Activated T-cell treated with anti-CD3 and anti-CD28 coated beads for 1 hour (primary cell): ENCODE data around the gene DHX58.

Source experiments
- DNase-seq: peaks from one replicate; pipeline ENCODE4 v3.0.0-alpha.2; 2020; ENCODE audit warnings: low read depth

Gene DHX58

DNA sequence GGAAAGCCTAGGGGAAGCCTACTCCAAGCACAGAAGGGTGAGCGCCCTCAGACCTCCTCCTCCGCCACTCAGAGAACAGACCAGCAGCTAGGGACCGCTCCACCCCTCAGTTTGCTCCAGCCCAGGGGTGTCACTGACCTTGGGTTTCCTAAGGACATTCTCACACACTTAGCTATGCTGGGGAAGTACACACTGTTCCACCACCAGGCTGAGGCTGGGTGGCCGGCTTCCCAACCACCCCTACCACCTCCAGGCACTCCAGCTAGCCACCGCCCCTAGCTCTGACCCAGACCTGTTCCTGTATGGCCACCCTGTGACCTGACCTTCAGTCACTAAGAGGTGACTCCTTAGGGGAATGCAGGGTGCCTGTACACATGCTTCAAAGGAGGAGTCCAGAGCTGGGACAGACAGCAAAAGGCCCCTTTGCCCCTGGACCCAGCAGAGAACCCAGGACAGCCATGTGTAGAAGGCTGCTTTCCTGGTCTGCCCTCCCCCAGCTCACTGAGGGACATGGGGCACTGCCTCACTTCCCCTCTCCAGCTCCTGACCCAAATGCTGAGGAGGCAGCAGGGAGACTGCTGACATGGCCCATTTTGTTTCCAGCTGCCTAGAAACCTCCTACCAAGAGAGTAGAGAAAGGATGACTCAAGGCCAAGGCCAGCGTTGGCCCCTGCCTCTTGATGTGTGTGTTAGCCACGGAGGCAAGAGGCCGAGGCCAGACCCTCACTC, 16.8 kb upstream of the DHX58 start:
- DNase-seq: no peak

DNA sequence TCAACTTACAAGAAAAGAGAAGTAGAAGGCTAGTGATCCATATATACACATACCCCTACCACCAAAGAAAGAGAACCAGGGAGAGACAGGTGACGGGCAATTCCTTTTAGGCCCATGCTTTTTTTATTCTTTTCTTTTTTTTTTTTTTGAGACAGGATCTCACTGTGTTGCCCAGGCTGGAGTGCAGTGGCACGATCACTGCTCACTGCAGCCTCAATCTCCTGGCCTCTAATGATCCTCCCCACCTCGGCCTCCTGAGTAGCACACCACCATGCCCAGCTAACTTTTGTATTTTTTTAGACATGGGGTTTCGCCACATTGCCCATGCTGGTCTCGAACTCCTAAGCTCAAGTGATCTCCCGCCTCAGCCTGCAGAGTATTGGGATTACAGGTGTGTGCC, 14.9 kb upstream of the DHX58 start:
- DNase-seq: no peak

DNA sequence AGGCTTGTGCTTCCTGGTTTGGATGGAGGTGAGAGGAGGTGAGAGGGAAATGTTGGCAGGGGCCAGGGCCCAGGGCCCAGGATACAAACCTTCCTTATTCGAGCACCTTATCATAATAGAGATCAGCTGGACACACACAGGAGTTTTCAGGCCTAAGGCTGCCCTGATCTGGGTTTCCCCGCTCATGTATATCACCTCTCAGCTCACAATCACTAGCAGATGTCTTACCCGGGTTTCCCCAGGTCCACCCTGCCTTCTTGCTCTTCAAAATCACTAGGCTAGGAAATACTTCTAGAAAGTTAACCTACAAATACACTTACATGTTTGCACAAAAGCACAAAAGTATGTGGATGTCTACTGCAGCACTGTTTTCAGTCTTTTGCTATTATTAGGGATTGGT, 14.3 kb upstream of the DHX58 start:
- no peak for DNase-seq

DNA sequence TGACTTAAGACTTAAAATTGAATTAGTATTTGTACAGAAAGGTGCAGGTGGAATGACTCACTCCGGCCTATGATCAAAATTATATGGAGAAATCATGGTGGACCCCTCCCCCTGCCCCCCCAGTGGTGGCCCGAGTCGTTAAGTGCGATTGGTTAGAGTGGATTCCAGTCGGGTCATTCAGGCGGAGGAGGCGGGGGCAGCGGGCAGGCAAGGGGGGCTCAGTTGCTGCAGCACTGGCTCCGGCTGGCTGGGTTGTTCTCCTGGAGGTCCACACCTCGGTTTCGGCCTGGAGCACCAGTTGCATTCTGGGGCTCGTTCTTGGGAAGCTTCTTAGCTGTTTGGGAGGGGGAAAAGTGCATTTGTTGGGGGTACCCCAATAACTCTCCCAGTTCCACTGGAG, 13.1 kb upstream of the DHX58 start:
- DNase-seq: no peak

DNA sequence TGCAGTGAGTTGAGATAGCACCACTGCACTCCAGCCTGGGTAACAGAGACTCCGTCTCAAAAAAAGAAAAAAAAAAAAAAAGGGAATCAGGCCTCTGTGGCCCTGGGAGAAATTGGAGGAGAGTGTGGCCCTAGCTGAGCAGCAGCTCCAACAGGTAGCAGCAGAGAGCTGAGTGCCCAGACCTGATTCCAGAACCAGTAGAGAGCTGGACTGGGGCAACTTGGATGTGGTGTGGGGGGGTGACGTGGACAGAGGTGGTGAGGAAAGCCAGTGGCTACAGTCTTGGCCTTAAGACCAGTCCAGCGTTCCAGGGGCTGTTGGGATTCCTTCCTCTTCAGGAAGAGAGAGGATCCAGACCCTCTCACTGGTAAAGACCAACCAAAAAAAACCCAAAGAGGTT, 11.7 kb upstream of the DHX58 start:
- no peak for DNase-seq

DNA sequence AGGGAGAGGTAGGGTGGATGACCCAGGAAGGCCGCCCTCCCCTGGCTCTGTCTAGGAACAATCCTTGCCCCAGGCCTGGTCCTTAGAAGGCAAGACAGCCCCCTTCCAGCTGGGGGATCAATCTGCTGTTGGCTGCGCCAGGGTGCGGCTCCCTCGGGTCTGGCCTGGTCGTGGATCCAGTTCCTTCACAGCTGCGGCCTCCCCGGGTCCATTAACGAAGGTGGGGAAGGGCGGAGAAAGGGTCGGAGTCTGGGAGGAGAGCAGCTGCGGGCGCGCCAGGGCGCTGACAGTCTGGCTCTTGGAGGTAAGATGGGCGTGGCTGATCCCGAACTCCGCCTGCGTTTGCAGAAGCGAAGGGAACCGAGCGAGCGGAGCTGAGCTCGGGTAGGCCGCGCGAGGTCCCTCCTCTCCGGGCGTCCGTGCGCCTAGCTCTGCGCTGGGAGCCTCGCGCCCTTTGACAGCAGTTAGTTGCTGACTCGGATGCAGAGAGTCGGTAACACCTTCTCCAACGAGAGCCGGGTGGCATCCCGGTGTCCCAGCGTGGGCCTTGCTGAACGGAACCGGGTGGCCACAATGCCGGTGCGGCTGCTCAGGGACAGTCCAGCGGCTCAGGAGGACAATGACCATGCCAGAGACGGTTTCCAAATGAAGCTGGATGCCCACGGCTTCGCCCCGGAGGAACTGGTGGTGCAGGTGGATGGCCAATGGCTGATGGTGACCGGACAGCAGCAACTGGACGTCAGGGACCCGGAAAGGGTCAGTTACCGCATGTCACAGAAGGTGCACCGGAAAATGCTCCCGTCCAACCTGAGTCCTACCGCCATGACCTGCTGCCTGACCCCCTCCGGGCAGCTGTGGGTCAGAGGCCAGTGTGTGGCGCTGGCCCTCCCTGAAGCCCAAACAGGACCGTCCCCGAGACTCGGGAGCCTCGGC, 10.1 kb upstream of the DHX58 start, which contains the start of gene HSPB9:
Gene HSPB9, plus strand, starts transcription at position 434 of the 933 bp plus-strand sequence. Its CDS starts 47 bp downstream, at position 481.
- DNase-seq: no peak

DNA sequence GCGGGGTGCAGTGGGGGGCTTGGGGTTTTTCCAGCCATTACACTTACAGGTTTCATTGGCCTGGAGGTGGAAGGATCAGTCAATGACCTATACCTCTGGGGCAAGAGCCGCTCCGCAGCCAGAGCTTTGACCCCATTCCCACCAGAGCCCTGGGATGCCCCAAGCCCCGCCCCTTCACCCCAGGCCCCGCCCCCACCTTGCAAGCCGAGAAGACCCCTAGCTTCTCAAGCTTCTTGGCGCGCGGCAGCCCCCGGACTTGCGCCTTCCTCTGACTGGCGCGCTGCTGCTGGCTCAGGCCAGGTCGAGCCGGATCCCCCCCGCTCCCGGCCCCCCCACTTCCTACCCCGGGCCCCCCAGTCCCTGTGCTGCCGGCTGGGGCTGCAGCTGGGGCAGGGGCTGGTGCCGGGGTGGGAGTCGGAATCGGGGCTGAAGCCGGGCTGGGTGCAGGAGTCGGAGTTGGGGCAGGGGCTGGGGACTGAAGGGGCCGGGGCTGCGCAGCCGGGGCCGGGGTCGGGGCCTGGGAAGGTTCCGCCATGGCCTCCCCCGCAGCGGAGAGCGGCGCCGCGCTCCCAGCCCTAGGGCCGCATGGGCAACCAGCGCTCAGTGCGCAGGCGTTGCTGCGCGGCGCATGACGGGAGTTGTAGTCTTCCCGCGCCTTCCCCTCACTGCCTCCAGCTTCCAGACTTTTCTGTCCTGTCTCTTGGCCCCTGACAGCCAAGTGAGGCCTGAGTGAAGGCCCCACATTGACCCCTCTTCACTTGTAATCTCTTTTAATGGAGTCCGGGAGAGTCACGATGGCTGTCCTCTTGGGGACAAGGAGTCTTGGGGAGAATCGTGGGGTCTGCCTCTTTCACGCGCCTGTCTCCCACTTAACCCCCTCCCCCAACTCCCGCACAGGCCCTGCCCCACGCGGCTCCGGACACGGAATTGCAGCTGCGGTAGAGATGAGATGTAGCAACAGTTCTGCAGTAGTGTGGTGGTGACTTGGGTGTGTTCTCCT, 8.6 kb upstream of the DHX58 start, which contains the start of gene KAT2A:
Gene KAT2A, minus strand, starts transcription at position 598 of the 1,000 bp plus-strand sequence. Its CDS starts 63 bp downstream, at position 535.
- peak; percentile 66 for DNase-seq

DNA sequence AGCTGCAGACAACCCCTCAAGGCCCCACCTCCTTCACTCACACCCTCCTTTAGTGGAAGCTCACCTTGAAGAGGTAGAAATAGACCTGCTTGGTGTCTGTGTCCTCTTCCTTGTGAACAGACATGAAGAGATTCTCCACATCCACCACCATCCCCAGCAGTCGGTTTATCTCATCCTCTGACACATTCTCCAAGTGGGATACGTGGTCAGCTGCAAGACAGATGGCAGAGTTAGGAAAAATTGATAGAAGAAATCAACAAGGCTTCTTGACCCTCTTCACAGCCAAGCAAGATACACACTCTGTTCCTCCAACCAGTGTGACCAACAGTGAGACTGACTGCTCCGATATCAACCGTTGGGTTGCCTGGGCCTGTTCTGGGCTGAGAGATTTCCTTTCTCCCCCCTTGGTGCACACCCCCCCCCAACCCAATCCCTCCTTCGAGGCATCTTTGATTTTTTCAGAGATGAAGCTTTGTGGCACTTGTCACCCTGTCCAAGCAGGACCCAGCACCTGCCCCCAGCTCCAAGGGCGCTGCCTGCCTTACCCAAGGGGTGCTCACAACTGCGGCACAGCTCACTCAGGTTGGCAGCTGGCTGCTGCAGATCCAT, 7.8 kb upstream of the DHX58 start:
- no peak for DNase-seq

DNA sequence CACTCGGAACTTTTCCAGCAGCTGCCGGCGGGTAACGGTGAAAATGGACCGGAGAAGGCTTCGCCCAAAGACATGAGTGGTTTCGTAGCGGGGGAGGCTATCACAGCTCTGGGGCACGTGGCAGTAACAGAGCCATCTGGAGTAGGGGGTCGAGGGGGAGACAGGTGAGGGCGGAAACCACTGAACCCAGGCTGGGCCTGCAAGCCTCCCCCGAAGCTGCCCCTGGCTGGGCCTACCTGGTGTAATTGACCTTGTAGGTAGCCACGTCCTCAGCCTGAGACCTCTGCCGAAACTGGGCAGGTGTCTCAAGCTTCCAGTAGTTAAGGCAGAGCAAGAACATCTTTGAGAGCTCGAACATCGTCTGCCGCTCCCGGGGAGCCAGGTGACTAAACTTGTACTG, 6.8 kb upstream of the DHX58 start:
- DNase-seq: no peak

DNA sequence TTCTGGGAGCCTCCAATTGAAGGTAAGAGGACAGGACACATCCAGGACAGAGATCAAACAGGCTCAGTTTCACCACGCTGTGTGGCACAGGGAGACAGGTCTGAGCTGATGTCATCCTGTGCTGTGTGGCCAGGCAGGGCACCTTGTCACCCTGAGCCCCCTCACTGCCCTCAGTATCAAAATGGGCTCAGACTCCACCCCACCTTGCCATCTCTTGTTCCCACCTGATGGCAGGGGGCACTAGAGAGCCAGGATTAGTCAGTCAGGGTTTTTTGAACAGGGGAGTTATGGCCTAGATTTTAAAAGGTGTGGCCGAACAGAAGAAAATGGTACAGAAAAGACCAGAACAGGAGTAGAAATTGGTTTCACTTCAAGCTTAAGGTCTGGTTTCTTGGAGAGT, 6.0 kb upstream of the DHX58 start:
- DNase-seq: no peak

DNA sequence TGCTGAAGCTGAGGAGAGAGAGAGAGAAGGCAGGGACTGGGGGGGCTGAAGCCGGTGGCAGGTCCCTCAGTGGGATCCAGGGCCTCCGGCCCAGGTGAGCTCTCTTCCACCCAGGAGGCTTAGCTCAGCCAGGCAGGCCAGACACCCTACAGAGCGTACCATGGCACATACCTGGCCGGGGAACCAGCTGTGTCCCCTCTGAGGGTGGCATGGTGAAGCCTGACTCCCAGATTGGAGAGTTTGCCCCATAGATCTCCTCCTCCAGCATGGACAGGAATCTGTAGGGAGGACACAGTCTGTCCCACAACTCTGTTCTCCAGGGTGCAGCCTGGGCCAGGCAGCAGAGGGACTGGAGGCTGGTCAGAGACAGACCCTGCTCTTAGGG, 5.6 kb upstream of the DHX58 start:
- no peak for DNase-seq

DNA sequence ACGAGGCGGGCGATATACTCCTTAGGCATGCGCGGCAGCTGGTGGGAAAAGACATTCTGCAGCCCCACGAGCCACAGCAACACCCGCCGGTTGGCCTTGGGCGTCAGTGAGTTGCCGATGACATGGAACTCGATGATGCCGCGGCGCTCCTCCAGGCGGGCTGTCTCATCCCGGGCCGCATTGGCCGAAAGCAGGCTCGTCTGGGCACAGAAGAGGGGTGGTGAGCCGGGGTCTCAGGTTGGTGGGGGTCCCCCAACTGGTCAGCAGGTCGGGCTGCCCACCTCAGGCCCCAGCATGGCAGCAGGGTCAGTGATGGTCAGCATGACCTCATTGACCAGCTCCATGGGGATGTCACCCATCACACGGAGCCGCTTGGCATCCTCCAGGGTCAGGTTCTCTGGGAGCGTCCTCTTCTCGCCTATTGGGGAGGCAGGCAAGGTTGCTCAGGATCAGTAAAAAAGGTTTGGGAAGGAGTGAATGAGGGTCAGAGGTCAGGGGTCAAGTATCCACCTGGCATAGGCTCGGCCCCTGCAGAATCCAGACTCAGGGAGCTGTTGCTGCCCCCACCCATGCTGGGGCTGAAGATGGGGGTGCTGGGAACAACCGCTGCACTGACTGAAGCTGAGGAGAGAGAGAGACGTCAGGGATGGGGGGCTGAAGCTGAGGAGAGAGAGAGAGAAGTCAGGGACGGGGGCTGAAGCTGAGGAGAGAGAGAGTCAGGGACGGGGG, 5.0 kb upstream of the DHX58 start:
- DNase-seq: no peak

DNA sequence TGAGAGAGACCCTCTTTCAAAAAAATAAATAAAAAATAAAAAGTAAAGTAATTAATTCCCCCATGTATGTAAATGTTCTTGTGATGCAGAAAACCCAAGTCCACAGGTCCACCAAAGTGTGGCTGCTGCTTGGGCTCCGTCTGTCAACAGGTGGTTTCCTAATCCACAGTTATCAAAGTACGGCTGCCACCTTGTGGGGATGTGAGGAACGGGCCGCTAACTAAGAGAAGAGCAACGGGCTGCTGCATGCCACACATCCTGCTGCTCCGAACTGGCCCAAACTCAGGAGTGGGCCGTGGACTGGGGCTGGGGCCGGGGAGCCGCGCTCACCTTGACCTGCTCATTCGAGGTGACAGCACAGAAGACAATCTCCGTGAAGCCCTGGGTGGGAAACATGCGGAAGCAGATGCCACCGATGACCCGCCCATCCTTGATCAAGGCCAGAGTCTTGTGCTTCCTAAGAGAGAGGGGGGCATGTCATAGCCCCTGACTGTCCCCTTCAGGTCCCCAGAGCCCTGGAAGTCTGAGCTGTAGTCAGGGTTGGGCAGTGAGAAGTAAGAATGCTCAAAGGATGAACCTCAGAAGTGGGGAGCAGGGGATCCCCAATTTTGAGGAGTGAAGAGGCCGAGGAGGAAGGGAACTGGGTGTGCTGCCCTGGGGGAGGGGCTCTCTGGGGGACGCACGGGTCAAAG, 4.3 kb upstream of the DHX58 start:
- peak; percentile 77 for DNase-seq

DNA sequence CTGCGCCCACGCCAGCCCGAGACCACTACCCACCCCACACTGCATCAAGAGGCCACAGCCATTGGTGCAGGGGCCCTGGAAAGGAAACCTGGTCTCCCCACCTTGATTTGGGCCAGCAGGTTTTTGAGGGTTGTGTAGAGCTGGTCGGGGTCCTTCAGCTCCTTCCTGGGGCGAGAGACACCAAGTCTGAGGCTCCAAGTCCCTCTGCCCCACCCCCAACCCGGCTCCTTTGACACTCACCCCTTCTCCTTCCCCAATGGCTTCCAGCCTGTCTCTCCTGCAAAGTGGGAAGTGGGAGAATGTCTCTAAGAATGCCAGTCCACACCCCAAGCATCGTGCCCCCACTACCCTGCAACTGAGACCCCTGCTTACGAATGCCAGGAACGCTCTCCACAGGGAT, 1.6 kb upstream of the DHX58 start:
- DNase-seq: no peak

DNA sequence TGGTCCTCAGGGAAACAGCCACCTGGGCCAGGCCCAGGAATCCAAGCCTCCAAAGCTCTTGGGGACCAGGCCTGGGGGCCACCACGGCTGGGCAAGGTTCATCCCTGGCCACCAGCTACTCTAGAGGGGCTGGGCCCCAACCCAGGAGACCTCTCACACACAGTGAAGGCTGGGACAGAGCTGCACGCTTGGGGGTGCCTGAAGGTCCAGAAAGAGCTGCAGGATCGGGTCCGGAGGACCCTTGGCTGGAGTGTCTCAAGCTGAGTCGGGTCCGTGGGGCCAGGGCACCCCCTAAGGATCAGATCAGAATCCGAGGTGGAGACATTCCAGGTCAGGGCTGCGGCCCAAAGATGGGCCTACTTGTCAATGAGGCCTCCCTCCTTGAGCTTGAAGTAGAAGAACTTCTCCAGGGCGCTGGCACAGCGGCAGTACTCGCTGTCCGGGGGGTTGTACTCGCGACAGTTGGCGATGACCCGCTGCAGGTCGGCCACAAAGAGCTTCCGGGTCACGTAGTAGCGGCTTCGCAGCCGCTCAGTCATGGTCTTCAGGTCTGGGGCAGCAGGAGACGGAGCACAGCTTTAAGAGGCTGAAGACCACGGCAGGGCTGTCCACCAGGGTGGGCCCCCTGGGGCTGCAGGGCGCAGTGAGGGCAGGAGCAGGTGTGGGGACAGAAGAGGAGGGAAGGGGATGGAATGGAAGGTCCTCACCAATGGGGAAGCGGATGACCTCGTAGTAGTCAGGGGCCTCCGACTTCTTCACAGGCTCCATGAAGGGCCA, 967 bp upstream of the DHX58 start:
- no peak for DNase-seq

DNA sequence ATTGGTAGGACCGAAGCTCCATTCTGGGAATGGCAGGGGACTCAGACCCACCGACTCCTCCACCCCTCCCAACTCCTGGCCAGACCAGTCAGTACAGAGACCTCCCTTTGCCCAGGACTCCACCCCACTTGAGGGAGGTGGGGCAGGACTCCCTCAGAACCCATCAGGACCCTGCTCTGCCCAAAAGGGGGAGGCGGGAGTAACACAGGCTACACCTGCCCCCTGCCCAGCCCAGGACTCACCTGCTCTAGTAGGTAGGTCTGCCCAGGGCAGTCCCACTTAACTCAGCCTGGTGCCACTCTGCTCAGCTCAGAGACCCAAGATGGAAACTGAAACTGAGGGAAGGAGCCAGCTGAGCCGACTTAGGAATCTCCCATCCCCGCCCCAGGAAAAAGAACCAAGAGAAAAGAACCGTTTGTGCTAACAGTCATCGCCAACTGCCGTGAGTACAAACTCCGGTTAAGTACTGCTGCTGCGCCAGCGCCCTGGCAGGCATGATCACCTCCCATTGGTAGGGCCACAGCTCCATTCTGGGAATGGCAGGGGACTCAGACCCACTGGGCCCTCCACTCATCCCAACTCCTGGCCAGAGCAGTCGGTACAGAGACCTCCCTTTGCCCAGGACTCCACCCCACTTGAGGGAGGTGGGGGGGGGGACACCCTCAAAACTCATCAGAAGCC, 503 bp downstream of the DHX58 start:
- DNase-seq: peak; percentile 31

DNA sequence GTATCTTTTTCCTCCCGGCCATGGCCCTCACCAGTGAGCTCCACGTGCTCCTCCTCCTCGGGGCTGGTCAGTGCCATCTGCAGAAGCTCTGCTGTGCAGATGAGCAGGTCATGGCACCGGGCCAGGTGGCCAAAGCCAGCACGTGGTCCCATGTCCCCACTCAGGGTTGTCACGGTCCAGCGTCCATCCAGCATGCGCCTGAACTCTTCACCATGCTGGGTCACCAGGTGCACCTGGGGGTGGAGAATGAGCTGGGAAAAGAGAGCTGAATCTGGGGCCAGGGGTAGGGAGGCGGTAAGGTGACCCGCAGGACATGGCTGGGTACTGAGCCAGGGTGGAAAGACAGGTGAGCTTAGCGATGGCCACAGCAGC, 1.3 kb downstream of the DHX58 start:
- no peak for DNase-seq

DNA sequence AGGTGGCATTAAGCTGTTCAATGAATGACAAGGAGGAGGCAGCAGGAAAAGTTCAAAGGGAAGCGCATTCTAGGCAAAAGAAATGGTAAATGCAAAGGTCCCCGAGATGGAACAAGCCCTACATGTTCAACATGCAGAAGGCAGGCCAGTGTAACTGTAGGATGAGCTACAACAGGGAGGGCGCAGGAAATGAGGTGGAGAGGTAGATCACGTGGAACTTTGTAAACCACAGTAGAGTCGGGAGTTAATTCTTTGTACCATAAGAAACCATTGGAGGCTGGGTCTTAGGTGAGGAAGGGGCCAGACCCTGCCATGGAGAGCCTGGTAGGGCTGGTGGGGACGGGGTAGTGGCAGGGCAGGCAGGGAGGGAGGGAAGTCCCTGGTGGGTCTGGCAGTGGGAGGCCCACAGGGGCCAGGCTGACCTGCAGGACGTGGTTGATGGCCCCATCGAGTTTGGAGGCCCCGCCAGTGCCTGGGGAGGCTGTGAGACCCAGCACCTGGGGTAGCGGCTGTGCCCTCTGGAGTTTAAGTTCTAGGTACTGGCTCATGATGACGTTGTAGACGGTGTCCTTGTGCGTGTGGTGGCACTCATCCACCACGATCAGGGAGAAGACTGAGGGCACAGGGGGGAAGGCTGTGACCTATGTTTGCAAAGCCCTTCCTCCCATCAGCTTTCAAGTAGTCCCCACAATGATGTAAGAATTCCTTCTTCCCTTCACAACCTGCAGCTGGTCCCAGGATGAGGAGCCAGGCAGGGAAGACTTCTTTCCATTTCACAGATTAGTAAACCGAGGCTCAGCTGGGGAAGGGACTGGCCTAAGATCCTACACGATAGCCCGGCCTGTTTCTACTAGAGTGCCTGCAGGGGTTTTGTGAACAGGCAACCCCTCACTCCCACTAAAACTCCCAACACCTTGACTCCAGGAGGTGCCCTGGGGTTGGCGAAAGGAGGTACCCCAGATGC, 1.9 kb downstream of the DHX58 start:
- no peak for DNase-seq
